GM10847 (cell line): ENCODE results near the gene IL7R.

Experiments used
- POLR2A ChIP-seq: IDR thresholded peaks from 2 replicates; pipeline ENCODE4 v1.6.1; 2011; ENCODE audit not compliant: insufficient read length; ENCODE audit errors: extremely low read depth

Gene IL7R

DNA sequence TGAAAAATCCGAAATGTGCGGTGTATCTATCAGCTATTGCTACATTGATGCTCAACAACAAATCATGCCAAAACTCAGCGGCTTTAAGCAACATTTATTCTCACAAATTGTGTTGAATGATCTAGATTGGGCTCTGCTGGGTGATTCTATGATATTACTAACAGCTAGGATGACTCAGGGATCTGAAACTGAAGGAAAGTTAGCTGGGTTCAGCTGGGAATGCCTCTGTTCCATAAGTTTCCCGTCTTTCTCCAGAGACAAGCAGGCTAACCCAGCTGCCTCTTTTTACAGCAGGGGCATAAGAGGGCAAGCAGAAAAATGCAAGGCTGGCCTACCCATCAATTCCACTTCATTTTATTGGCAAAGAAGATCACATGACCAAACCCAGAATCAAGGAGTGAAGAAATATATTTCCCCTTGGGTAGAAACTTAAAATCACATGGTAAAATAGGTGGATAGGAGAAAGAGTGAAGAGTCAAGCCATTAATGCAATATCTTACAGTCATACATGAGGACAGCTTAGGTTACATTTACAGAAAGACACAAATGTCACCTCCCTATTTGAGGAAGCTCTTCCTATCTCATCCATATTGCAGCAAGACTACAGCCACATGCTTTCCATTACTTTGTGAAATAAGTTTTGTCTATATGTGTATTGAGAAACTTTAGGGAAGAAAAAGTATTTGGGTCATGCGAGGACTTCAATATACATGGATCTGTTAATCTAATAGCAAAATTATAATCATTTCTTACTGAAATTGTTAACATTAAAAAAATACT is 30.8 kb downstream of the IL7R start:
- no peak for TF ChIP-seq POLR2A

DNA sequence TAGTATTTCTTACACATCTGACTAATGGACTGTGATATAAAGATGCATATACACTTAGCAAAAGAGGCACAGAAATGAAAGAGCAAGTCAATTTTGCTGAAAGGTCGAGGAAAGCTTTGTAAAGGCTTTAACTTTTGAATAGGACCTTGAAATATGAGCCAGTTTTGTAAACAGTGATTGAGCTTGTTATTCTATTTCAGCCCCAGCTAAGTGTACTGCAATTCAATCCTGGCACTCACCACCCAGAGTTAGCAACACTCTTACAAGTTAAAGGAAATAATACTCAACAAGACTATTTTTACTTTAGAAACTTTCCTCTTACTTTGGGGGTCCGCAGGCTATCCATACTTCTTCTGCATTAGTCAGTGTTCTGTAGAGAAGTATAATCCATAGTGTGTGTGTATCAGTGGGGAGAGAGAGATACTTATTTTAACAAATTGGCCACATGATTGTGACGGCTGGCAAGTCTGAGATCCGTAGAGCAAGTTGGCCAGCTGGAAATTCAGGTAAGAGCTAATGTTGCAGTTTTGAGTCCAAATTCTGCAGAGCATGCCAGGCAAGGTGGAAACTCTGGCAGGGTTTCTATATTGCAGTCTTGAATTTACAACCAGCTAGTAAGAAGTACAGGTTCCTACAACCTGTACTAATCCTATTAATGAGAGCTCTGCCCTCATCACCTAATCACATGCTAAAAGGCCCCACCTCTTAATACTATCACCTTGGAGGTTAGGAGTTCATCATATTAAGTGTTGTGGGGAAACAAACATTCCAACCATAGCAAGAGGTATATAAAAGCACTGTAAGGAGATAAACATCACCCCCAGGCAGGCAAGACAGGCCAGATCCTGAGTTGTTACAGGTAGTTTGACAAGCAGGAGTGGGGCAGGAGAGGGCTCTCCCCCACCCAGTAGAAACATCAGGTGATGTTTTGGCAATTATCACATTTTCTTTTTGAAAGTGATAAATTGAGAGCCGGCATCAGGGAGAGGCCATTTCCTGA is 33.6 kb downstream of the IL7R start:
- no peak for TF ChIP-seq POLR2A

DNA sequence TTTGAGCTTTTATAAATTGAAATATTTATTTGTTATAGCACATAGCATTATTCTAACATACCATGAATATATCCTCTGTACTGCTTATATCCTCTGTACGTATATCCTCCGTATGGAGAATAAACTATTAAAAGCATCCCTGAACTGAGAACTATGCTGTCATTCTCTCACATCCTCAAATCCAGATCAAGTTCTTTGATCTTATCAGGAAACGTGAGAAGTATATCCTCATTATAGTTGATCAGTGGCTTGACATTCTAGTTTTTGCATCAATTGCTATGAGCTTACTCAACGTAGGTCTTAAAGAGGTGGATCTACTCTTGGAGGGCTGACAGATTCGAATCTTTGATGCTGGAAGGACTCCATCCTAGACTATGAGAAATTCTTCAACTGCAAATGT is 37.4 kb downstream of the IL7R start:
- TF ChIP-seq POLR2A: no peak

DNA sequence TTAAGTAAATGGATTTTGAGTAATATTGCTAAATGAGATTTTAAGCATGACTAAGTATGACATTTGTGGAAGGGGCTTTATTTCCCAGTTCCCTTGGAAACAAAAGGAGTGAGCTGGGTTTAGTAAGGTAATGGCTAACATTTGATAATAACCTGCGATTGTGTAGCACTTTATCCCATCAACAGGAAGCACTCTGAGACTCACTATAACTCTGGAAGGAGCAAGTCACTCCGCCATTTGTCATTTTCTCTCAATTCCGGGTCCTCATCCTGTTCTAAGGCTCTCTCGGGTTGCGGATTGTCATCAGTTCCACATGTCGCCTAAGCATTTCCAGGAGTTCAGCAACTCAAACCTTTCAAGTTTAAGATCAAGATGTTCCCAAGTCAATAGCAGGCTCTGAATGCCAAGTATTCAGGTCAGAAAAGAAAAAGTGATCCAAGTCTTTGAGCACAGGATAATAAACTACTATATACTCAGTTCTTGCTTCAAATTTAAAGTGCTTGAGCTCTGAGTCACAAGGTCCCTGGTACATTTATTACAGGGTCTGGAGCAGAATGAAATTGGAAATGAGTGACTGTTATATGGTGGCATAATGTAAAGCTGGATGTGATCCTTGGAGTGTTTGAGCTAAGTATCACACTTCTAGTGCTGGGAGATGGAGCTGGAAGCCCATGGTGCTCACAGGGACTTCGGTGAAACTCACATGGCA is 42.4 kb downstream of the IL7R start:
- TF ChIP-seq POLR2A: no peak

DNA sequence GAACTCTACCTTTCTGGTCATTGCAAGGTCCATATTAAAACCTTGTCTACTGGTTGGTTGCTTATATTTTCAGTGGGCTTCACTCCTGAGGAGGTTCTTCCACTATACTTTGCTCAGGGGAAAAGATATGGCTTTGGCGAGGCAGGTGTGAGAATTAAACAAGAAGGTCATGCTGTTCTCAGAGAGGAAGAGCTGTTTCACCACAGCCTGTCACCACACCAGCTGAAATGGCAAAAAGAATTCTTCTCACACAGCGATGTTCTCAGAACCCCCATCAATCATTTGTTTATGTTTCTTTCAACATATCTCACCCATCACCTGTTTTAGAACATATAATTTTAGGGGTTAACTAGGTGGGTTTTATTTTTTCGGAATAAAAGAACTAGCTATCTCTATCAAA is 43.1 kb downstream of the IL7R start:
- TF ChIP-seq POLR2A: no peak

DNA sequence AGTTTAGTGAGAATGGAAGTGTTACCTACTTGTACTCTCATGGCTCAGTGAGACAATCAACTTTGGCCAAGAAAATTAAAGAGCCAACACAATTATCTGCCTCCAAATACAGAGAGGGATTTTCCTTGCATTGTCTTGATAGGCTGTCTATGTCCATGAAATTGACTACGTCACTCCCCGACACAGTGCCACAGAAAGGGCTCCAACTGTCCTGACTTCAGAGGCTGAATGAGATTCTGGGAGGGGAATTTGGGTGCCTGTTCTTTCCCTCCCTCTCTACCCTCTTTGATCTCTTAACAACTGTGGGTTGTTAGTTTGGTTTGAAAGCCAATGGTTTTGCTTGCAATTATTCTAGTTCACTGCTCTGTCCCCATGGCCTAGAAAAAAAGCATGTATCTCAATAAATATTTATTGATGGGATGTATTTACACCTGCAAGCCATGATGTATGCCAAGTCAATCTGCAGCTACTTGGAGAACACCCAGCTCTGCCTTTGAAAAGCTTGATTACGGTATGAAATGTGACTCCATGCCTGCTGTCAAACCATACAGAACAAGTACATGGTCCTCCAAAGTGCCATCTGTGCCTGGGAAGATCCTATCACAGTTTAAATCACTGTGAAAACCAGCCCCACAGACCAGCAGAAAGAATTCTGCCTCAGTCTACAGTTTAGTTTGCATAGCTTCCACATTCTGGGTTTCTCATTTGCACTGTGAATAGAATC is 44.4 kb downstream of the IL7R start:
- TF ChIP-seq POLR2A: no peak

DNA sequence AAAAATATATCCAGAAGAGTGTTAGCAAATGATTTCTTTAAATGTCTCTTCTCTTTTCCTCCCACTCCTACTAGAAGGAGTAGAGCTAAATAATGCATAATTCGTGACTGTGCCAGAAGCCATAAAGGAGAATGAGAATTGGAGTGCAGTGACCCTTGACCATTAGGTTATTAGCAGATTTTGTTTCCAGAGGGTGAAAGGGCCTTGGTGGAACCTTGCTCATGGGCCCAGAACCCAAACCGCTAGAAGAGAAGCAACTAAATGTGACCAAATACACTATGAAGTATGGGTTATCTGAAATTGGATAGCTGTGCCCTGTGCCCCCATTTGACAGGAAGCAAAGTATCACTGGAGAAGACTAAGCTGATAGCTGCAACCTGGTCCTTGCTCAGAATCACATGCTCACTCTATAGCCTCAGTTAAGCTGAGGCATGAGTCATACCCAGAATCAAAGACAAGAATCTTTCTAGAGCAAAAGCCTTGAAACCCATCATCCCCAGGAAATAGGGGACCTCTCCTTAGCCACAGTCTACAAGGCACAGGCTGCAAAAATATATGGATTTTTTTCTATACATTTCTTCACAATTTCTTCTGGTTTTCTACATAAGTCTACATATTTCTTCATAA is 45.5 kb downstream of the IL7R start:
- no peak for TF ChIP-seq POLR2A

DNA sequence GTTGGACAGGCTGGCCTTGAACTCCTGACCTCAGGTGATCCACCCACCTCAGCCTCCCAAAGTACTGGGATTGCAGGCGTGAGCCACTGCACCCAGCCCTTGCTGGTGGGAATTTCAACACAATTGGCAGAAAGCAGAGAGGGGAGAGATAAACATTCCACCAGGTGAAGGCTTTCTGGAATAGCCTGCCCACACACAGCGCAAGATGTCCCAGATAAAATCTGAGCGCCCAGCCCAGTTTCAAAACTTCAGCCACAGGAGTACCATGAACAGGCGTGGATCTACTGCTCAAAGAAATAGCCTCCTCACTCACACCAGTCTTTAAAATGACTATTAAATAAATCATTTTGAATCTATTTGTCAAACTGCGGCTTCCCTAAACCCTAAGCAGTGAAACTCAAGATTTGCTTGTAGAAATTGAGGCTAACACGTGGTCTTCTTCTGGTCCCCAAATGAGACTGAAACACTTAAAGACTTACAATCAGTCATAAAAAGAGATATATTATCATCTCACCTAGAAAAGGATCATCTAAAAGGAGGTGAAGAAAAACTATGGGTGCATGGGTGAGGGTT is 47.0 kb downstream of the IL7R start:
- TF ChIP-seq POLR2A: no peak

DNA sequence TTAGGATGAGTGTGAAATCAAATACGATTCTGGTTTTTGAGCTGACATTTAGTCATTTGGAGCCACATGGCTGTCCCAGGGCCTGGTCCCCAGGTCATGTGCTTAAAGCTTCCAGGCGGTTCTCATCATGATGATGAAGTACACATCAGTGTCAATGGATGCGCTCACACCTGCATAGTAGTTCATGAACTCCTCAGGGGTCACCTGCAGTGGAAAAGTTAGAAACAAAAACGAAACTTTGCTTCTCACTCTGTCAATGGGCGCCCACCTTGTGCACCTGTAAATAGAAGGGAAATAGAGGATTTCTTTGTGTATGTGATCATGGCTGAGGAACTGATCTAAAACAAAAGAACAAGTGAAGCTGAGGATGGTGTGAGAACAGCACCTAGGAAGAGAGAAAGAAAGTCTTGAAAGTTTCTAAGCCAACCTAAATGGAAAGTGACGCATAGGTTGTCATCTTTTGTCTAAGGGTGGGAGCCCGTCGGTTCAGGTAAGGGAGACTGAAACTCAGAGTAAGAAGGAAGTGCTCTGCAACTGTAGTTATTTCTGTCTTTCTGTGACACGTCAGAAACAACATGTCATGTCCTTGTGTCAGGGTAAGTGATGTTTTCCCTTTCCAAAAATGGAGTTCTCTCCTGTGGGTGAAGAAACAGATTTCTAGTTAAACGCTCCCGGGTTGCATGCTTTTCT is 47.9 kb downstream of the IL7R start:
- no peak for TF ChIP-seq POLR2A

DNA sequence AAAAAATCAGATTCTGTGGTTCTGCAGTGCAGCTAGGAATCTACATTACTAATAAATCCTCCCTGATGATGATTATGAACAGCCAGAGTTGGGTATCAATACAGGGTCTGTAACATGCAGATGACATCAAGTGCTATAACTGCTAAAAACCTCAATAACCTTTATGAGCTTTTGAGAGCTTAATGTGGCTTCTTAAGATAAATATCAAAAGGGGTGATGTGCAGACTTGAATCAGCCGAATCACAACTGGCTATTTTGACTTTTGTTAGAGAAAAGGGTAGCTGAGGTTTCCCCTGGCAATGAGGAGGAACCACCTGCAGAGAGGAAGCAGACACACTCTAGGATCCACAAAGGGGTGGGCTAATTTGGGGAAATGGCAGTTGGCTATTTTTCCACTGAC is 51.5 kb downstream of the IL7R start:
- no peak for TF ChIP-seq POLR2A

DNA sequence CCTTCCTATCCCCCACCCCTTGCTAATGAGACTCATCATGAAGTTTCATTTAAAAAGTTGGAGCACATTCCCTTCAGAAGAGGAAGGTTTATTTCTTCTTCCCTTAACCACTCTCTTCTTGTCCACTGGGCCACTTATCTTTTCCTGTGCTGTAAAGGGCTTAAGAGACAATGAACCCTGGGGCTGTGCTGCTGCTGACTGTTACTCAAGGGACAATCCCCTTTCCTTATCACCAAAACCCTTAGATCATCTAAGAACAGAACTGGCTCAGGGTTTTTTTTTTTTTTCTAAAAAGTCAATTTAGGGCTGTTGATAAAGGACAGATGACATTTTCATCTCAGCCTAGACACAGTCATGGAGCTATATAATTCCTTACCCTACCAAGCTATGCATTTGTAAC is 52.1 kb downstream of the IL7R start:
- no peak for TF ChIP-seq POLR2A

DNA sequence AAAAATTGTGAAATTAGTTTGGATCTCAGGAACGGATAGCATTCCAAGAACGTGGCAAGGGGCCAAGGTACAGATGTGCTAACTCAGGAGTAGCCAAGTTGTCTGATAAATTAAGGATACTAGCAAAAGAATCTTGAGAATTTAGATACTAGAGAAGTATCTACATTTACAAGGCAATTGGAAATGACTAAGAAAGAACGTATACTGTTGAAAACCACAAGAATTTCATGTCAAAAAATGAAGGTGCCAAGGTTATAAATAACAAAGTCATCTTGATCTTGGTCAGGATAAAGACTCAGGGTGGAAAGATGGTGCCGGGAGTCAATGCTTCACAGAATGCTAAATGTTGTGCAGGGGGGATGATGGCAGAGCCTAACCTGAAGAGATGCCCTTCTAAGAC is 62.5 kb downstream of the IL7R start:
- no peak for TF ChIP-seq POLR2A

DNA sequence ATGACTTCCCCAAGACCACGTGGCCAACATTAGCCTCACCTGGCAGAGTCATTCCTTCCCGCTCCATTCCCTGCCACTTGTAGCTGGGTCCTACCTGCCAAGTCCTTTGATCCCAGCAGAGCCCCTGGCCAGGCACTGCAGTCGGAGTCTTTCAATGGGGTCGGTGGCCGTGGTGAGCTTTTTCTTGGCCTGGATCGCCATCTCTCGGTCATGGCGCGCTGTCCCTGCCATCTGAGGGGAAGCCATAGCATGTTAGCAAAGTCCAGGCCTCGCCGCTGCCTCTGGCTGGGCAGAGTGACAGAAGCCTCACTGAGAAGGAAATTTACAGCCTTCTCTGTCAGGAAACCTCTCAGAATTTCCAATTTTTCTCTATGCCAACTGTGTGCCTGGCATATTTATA is 64.2 kb downstream of the IL7R start:
- TF ChIP-seq POLR2A: no peak

DNA sequence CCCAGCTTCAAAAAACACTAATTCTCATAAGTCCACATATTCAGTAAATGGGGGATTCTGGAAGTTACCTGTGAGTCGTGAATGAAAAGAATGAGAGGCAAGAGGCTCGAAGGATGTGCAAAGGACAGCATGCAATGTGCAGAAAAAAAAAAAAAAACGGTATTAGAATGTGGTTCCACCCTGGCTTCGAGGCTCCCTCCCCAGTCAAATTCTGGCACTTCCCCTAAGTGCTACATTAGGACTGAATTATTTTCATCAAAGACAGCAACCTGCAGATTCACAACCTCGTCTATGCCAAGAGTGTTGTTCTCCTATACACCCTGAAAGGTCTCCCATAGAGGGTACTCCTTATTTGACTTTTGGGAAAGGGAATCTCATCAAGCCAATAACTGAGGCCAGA is 65.2 kb downstream of the IL7R start:
- TF ChIP-seq POLR2A: no peak

DNA sequence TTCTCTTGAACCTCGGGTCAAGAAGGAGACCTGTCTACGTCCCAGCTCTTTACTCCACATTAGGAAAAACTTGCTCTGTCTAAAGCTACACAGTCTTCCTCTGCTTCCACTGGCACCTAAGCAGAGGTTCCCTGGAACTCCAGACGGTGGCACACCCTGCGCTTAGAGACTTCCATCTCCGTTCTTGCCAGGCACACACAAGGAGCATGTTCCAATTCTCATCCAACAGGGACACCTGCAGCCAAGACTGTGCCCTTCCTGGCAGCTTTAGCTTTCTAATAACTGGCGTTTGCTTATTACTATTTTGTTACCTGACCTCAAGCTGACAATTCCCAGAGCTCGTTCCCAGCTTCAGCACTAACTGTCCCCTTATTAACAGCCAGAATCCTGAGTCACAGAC is 65.8 kb downstream of the IL7R start:
- no peak for TF ChIP-seq POLR2A
